GM19035 (cell line): ENCODE results near the gene MAP2K5.

Source experiments
- ATAC-seq: cut with Tn5 transposase; IDR thresholded peaks from one replicate; pipeline ENCODE4 v1.9.1; 2021; ENCODE audit not compliant: unreplicated experiment

Gene MAP2K5

GRCh38 chr15:67719330-67719959 is 176.9 kb downstream of the MAP2K5 start:
- ATAC-seq = no peak

DNA sequence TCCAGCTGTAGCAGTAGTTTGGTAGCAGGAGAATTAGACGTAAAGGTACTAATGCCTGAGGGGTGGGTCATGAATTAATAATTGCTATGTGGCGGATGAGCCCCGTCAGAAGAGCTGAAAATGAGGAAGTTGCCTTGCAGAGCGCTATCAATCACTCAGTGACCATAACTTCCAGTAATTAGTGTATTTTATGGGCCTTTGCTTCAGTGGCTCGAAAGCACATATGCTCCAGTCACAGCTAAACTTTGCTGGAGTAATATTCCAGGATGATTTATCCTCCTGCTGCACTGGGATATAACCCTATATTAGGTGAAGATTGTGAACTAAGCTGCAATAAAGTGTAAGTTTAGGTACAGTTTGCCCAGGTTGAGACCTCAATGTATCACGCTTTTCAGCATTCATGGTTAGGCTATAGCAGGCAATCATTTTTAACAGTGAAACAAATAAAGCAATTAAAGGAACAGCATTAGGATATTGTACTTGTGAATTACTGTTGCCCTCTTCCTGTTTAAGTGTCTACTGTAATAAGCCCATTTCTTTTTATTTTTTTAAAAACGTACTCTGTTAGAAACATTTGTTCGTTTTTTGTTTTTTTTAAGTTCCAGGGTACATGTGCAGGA is 178.2 kb downstream of the MAP2K5 start:
- no peak for ATAC-seq

DNA sequence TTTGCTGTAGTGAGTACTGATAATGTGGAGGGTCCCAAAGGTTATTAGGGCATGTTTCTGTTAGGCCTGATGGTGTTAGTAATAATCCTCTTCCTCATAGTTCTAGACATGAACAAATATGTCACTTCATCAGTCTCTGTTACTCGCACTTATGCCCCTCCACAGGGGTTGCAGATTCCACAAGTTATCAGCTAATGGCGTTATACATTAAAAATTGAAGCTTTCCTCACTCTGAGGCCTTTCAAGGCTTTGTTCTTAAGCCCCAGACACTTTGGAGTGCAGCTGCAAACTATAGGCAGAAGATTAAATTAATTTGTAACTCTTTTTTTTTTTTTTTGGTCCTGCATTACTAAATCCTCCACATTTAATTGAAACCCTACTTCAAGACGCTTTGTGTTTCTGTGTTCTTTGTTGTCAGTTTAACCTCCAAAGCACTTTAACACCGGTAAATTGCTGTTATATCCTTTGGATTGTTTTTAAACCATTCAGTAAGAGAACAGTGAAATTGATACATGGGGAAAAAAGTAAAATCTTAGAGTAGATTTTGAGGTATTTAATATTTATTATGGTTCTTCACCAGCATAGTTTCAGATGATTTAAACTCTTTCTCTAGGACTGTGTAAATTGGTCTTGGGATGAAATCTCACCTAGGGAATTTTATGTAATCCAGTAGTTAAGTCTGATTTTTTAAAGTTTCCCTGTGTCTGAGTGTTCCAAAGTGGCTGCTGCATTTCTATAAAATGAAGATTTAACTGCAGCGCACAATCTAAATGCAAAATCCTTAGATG is 179.7 kb downstream of the MAP2K5 start:
- no peak for ATAC-seq

DNA sequence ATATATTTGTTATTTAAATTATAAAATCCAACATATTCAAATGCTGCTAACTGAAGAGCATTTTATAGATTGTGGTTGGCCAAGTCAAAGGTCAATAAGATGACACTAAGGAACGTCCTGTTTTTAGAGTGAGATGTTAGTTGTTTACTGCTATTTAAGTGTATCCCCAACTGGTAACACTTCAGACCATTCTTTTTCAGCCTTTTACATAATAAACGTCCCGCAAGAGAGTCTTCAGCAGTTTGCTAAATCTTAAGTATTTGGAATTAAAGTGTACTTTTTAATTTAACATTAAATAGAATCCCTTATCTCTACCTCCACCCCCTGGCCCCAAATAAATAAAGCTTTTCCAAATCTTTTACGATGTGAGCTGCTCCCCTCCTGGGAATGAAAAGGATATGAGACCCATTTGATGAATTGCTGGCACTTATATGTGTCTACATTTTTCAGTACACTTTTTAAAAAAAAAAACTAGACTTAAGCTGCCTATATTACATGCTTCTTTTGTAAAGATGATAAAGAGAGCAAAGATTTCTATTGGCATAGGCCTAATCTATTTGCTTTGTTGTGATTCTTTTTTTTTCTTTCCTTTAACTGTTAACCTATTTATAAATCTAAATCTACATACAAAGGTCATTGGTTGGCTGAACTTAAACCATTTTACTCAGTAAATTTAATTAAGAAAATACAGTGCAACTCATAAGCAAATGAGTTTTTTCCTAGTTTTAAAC is 181.0 kb downstream of the MAP2K5 start:
- no peak for ATAC-seq

DNA sequence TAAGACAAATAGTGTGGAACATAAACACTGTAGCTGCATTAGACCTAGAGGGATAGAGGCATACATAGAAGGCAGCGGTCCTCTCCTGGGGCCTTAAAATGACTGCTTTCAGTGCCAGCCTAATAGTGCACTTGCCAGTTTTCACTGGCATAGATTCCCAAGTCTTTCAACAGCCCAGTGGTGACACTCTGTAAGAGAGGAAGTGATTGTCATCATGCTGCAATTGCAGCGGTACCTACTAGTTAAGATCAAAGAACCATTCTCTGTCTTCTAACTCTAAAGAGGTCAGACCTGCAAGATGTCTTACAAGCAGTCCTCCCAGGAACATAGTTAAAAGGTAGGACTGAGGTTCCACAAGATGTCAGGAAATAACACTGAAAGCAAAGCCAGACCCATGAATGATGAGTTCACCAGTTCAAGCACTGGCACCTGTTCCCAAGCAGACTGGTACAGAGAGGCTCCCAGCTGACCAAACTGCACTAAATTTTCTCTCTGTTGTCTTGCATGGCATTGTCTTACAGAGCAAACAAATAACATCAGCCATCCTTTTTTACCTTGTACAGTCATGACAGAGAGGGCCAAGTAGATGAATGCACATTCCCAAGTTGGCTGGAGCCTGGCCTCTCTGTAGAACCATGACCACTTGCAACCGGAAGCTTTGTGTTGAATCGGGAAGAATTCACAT is 182.3 kb downstream of the MAP2K5 start:
- ATAC-seq = no peak

GRCh38 chr15:67730135-67730534 is 187.6 kb downstream of the MAP2K5 start:
- ATAC-seq = no peak

DNA sequence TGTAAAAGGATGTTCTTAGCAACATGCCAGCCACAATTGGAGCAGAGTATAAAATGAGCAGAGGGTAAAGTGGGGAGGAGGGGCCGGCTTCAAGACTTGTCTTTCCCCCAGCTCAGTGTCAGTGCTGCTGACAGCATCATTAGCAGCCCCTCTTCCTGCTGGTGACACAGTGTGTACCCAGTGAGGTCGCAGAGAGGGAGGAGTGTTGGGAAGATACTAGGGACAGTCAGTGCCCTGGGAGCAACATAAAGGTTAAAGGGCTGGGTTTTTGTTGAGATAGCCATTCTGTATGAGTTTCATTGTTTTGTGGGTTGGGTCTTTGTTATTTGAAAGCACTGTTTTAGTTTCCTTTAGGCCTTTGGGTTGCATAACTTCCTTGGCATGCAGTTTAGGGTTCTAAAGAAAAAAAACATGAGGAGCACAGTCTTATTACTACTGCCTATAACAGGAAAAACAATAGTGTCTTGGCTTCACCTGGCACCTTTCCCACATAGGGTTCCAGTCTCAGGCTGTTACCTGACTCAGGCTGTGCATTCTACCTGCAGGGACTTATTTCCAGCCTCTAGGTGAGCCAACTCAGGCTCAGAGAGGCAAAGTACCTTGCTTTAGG is 188.7 kb downstream of the MAP2K5 start:
- no peak for ATAC-seq

DNA sequence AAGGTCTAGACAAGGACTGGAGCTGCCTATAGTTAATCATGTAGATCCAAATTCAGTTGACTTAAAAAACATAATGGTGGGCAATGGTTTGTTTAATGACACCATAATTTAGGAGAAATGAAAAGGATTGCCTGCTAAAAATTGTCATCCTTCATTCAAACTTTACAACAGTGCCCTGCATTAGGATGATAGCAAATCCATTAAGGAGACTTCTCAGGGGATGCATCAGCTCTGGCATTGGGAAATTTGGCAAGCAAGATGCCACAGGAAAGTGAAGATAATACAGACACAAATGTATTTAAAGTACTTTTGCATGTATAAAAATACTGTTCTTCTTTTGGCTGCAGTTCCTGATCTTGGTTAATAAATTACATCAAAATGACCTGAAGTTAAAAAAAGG is 189.7 kb downstream of the MAP2K5 start:
- ATAC-seq = no peak

DNA sequence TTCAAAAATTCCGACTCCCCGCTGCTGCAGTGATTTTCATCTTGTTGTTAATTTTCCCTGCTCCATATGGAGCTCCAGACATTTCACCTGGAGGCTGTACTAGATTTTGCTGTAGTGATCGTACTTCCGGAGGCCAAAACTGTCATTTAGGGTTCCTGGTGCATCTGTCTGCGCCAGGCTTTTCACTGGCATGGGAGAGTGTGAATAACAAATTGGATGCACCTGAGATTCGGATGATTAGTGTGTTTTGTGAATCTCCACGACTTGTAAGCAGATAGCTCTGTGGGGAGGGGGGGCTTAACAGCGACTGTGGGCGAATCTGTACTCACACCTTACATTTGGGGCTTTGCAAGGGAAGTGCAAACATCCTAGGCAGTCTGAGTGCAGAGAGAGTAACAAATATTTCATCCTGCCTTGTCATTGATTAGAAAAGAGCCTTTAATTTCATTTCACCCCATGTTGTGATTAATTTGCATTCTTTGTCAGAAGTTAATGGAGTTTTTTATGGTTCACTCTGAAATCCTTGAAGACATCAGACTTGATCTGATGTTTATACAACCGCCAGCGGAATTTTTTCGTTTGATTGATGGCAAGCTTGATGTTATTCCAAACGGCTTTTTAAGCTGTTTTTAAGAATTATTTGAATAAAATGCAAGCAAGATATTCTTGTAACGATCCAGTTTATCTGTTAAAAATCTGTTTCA is 190.3 kb downstream of the MAP2K5 start:
- ATAC-seq = no peak

GRCh38 chr15:67735896-67736295 is 193.4 kb downstream of the MAP2K5 start:
- ATAC-seq = no peak

DNA sequence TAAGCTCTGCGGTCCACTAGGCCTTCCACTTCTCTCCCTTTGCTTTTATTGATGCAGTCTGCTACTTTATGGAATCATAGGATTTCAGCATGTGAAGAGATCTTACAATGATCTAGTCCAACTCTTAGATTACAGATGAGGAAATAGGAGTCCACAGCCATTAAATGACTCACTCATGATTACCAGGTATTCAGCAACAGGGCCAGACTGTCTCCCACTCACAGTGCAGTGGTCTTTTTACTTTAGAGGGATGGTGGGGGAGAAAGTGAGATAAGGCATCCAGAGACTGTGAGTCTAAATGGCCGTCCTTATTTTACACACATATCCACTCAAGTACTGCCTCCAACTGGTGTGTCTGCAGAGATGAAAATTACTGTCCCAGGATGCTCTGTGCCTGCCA is 194.3 kb downstream of the MAP2K5 start:
- ATAC-seq = no peak

GRCh38 chr15:67738056-67738455 is 195.6 kb downstream of the MAP2K5 start:
- no peak for ATAC-seq

GRCh38 chr15:67740405-67740804 is 197.9 kb downstream of the MAP2K5 start:
- no peak for ATAC-seq

DNA sequence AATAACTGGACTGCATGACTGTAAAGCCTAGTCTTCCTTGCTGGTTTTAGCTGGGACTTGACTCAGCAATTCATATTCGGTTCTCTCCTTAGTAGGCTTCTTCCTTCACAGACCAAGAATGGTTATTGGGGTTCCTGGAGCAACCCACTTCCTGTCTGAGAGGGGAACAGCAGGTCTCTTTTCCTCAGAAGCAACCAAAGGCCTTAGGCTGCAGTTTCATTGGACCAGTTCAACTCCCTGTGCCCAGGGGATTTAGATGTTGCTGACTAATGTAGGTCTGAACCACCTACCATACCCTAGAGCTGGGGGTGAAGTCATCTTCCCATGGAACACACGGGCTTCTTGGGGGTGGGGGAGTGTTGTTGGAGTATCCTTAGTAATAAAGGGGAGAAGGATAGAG is 198.8 kb downstream of the MAP2K5 start:
- no peak for ATAC-seq

- no peak for ATAC-seq
These were observed 201.1 kb downstream of the MAP2K5 start for GRCh38 chr15:67743558-67743957.

GRCh38 chr15:67744331-67745072 is 202.0 kb downstream of the MAP2K5 start:
- no peak for ATAC-seq

DNA sequence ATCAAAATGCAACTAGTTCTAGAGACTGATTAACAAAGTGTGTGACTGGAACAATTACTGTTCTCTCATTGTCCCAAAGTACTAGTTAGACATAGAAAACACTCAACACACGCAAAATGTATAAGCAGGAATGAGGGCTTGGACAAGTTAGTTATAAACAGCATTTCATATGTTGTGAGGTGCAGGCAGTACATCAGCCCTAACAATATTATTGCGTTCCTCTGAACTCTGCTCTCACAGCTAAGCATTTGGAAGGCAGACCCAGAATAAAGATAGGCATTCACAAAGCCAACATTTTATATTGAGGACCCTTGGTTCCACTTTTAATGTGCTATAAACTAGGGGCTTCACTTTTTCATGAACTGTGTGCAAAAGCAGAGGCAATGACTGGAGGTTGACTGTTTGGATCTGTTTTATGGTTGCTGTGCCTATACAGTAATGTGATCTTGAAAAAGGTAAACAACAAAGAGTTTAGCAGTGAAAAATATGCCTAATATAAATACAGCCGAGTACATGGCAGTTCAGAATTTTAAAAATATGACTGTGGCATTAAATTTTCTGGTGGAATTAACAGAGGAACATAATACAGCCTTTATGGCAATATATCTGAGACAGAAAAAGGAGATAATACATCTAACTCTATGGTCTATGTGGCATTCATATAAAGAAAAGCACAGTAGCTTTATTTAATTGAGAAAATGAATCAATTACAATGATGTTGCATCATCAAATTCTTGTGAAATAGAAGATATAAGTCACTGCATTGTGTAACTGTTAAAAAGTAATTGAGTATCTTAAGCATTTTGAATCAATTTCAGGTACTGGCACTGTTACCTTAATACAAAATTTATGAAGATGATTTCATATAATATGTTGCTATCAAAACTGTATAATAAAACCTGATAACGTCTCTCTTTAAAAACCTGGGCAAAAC is 202.8 kb downstream of the MAP2K5 start:
- no peak for ATAC-seq

GRCh38 chr15:67746022-67746421 is 203.5 kb downstream of the MAP2K5 start:
- ATAC-seq = no peak
